ENCODE data around the gene NAP1L4. TPM values are rescaled to one million over a fixed set of nuclear protein-coding genes. Genes with fewer than 3 reads are reported as not detected.

Gene NAP1L4
- total and polyA plus RNA-seq, 12 donors: 98.5 to 233 (median 182) TPM

DNA sequence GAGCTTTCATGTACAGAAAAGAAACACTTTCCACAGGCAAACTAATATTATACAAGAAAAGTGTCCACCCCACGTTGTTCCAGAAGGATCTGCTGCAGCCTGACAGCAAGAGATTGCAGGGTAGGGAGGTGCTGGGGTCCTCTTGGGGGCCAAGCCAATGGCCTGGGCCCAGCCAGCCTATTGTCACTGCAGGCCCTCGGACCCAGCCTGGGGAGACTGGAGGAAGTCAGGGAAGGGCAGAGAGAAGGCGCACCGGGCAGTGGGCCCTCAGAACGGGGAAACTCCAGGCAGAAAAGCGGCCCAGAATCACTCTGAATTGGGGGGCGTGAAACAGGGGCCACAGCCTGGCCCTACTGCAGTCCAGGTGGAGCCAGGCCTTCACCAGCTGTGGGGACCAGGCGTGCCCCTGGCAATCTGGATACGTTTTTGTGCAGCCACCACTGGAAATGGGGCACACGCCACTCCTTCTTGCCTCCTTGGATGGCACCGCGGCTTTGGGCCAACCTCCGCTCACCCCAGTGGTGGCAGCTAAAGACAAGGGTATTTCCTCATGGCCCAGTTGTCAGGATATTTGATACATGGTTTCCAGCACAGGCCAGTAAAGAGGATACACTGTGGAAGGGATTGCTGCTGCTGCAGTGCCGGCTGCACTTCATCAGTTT lies 3.9 kb upstream of the NAP1L4 start:
- H3K27me3 ChIP-seq: no peaks in the 10 kb centered on the region
- intact Hi-C loops (cut with DNase I): no loop called here
- ATAC-seq: no peak
- H3K27ac ChIP-seq: no peak overlapping the region
- TF ChIP-seq, protein P1, sequence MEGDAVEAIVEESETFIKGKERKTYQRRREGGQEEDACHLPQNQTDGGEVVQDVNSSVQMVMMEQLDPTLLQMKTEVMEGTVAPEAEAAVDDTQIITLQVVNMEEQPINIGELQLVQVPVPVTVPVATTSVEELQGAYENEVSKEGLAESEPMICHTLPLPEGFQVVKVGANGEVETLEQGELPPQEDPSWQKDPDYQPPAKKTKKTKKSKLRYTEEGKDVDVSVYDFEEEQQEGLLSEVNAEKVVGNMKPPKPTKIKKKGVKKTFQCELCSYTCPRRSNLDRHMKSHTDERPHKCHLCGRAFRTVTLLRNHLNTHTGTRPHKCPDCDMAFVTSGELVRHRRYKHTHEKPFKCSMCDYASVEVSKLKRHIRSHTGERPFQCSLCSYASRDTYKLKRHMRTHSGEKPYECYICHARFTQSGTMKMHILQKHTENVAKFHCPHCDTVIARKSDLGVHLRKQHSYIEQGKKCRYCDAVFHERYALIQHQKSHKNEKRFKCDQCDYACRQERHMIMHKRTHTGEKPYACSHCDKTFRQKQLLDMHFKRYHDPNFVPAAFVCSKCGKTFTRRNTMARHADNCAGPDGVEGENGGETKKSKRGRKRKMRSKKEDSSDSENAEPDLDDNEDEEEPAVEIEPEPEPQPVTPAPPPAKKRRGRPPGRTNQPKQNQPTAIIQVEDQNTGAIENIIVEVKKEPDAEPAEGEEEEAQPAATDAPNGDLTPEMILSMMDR (IDR thresholded peaks at IDR 0.05): no peak
- H3K9me3 ChIP-seq: no peaks in the 10 kb centered on the region
- no peak for DNase-seq
- peaks cover 0 to 21% (median 12%) of the 10 kb centered on the region in 9 donors for H3K4me1 ChIP-seq
- peaks cover 0 to 19% (median 0%) of the 10 kb centered on the region in 9 donors for H3K36me3 ChIP-seq
- no peak overlapping the region for H3K4me3 ChIP-seq
- 87 to 91% methylated on average over 14 of the region's 14 CpGs for WGBS, 2 donors

DNA sequence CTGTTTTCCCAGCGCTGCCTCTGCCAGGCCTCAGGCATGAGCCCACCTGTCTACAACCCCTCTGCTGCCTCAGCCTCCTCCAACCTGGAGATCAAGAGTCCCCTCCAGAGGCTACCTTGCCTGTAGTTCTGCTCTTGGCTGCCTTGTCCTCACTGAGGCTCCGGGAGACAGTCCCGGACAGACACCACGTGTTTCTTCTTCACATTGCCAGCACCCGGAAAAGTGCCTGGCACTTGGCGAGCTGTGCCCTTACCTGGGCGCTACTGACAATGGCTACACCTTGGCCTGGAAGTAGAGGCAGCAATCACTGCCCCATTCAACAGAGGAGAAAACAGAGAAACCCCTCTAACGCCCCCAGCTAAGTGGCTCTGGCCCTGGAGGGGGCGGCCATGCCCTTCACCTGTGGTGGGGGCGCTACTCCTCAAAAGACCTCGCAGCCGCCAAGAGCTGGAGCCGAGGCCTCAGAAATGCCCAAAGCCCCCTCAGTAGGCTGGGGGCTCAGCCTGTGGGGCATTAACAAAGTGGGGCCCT lies 3.0 kb upstream of the NAP1L4 start:
- Histone ChIP-seq H3K9me3 (no peaks in the 10 kb centered on the region), H3K4me1 (peaks cover 4 to 21% (median 20%) of the 10 kb centered on the region in 9 donors), H3K27ac (no peak overlapping the region), H3K27me3 (no peaks in the 10 kb centered on the region), H3K4me3 (no peak overlapping the region), H3K36me3 (peaks cover 0 to 9% (median 0%) of the 10 kb centered on the region in 9 donors)
- DNase-seq (no peak), ATAC-seq (no peak)
- 81% methylated on average over 13 of the region's 13 CpGs for WGBS, 2 donors
- TF ChIP-seq, protein P1 (IDR thresholded peaks at IDR 0.05): no peak
- intact Hi-C loops (cut with DNase I): no loop called here

DNA sequence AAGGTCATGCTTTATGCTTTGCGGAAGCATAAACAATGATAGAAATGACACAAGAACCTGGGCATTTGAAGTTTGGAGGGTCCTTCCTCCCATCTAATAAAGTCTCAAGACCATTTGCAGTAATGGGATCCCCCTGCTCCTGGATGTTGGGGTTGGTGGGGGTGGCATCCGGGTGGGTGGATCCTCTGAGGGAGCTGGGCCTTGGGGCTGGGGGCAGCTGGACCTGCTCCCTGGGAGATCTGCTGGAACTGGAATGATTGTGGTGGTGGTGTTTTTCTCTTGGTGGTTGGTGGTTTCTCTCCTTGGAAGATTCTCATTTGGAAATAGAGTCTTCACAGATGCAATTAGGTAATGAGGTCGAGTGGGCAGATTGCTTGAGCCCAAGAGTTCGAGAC lies 2.2 kb upstream of the NAP1L4 start:
- TF ChIP-seq, protein P1 (IDR thresholded peaks at IDR 0.05): no peak
- Histone ChIP-seq H3K27ac (no peak overlapping the region), H3K36me3 (peaks cover 0 to 2% (median 0%) of the 10 kb centered on the region in 9 donors), H3K4me1 (peaks cover 7 to 27% (median 26%) of the 10 kb centered on the region in 9 donors), H3K27me3 (no peaks in the 10 kb centered on the region), H3K9me3 (no peaks in the 10 kb centered on the region), H3K4me3 (no peak overlapping the region)
- ATAC-seq (no peak), DNase-seq (no peak)
- intact Hi-C loops (cut with DNase I): no loop called here
- WGBS, 2 donors: 88 to 90% methylated on average over 4 of the region's 4 CpGs

DNA sequence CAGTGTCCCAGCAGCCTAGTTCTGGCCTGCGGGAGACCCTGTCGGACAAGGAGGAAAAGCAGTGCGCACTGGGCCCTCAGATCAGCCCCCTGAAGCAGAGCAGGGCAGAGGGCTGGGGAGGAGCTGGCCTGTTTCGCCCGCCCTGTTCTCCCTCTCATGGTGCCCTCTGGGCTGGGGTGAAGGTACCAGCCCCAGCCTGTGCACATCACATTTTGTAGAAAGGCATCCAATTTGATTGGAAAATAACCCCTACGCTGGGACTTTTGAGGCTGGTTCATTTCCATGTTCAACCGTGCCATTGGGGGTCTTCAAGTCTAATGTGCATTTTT lies 832 bp upstream of the NAP1L4 start:
- Histone ChIP-seq H3K4me3 (peak overlapping the region in 9 of 10 donors; percentile 65 to 98 (median 82)), H3K27ac (no peak overlapping the region), H3K36me3 (no peaks in the 10 kb centered on the region), H3K27me3 (no peaks in the 10 kb centered on the region), H3K9me3 (no peaks in the 10 kb centered on the region), H3K4me1 (peaks cover 11 to 41% (median 39%) of the 10 kb centered on the region in 9 donors)
- 29 to 32% methylated on average over 7 of the region's 7 CpGs for WGBS, 2 donors
- DNase-seq (no peak), ATAC-seq (peak in 2 of 8 donors; percentile 3 to 11)
- intact Hi-C loops (cut with DNase I): no loop called here
- TF ChIP-seq, protein P1 (IDR thresholded peaks at IDR 0.05): no peak

All from heart right ventricle (tissue), 16 donors.